Epithelial cell of prostate (primary cell): ENCODE results near the gene GADD45GIP1.

Source experiments
- DNase-seq: peaks from one replicate; pipeline ENCODE4 v3.0.0-alpha.2; 2011; ENCODE audit warnings: low read depth, low spot score
- H3K27ac ChIP-seq: fragments of 450-650 bp; 2 replicates; pipeline ENCODE4 v1.5.1; 2017; ENCODE audit warnings: mild to moderate bottlenecking

The GADD45GIP1 gene

DNA sequence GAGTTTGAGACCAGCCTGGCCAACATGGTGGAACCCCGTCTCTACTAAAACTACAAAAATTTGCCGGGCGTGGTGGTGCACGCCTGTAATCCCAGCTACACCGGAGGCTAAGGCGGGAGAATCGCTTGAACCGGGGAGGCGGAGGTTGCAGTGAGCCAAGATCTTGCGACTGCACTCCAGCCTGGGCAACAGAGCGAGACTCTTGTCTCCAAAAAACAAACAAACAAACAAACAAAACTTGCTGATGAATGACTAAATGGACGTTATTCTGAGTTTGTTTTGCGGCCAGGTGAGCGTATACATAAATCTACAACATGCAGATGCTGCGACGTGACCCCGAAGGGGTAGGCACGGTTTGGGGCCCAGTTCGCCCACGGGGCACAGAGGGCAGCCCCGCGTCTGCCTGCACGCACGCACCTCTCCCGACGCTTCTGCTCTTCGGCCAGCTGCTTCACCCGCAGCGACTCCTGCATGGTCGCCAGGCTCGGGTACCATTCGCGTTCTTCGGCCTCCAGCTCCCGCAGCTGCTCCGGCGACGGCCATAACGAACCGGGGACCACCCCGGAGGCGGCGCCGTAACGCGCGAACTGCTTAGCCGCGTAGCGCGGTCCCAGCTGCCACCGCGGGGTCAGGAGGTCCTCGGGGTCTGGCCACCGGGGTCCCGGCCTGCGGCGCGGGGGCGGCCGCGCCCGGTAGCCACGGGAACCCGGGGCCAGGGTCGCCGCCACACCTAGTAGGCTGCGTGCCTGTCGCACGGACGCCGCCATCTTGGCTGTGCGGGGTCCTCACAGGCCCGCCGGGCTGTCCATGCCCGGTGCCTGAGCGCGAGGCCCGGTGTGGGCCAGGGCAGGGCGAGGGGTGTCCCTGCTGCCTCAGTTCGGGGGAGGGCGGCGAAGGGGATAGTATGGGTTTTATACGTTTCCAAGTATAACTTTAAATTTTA, at the start of gene GADD45GIP1:
TSS of gene GADD45GIP1 (minus strand) at position 778 of the 943 bp plus-strand sequence. CDS start at position 767, 11 bp downstream.
- DNase-seq: no peak
- H3K27ac ChIP-seq: peak within 1 kb of the TSS; percentile 80

DNA sequence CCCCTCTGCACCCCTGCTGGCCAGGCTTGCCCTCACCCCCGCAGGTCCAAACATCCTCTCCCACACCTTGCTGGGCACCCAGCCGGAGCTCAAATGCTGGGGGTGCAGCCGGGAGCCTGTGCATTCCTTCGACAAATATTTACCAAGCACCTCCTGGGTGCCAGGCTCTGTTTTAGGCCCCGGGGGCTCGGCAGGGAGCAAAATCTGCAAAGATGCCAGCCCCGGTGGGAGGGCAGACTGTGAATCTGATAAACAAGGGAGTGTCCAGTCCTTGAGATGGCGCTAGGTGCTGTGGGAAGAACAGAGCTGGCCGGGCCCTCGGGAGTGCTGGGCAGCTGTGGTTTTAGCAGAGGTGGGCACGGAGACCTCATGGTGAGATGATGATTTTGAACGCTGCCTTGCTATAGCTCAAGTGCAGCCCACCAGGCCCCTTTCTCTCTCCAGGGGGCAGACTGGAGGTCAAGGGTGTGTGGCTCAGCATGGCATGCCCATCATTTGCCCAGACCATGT, 48.9 kb upstream of the GADD45GIP1 start:
- DNase-seq: no peak
- no peak overlapping the region for H3K27ac ChIP-seq

DNA sequence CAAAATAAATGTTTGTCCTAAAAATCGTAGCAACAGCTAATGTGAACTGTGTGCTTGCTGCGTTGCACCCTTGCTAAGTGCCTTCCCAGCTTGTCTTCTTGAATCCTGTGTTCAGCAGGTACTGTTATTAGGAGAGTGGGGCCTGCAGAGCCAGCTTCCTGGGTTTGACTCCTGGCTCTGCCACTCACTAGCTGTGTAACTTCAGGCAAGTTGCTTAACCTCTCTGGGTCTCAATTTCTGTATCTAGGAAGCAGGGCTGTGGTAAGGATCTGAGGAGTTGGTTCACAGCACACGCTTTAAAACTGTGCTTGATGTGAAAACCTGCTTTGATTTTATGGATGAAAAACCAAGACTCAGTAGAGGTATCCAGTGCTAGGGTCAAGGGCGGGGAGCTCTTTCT, 48.2 kb upstream of the GADD45GIP1 start:
- no peak overlapping the region for H3K27ac ChIP-seq
- no peak for DNase-seq

DNA sequence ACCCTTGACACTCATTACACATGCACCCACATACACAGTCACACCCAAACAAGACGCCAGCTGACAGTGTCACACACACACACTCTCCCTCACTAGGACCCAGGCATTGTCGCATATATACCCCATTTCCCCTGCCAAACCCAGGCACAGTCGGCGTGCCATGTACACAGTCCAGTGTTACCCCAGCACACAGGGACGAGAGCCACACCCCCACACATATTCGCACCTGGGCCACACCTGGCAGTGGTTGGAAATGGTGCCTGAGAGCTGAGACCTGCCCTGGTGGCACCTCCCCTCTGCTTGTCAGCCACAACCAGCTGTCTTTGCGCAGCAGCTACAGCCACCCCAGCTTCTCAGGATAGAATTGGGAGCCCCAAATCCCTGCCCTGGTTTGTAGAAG, 47.2 kb upstream of the GADD45GIP1 start:
- no peak overlapping the region for H3K27ac ChIP-seq

DNA sequence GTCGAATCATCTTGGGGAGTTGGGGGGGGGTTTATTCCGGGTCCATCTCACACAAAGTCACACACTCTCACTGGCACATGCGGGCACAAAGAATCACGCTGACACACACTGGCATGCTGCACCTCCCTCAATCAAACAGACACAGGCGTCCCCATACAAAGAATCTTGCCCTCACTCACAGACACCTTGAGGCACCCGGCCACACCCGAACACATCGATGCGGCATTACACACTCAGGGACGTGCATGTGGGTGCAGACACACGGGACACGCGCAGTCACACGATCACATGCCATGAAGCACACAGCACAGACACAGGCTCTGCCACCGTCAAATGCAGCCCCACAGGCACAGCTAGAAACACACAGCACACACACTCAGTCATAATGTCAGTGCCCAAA, 46.1 kb upstream of the GADD45GIP1 start:
- no peak for DNase-seq

More for the DNA sequence above, 47.2 kb upstream of the GADD45GIP1 start:
- no peak for DNase-seq

DNA sequence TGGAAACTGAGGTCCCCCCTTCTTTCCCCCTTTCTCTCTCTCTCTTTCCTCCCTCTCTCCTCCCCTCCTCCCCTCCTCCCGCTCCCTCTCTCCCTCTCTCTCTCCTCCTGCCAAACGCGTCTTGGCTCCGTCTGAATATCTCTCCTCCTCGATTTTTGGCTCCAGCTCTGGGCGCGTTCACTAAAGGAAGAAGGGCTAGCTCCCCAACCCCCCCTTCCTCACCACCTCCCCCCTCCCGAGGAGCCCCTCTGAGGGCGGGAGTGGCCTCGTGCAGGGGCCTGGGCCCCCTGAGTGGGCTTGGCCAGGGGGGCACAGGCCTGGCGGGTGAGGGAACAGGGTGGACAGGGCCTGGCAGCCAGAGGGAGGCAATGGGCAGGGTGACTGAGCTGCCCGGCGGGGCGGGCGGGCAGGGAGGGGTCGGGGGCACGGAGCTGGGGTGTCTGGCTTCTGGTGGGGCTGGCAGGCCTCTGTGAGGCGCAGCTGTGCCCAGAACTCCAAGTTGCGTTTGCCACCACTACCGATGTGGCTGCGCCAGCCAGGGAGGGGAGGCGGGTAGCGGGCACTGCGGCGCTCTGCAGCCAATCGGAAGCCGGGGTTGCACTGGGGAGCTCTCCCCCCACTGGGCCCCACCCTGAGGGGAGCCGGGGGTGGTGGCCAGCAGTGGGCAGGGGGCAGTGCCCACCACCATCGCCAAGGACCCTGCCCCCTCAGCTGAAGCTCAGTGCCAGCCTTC, 45.3 kb upstream of the GADD45GIP1 start:
- no peak for DNase-seq
- H3K27ac ChIP-seq: no peak overlapping the region

More for the DNA sequence above, 46.1 kb upstream of the GADD45GIP1 start:
- H3K27ac ChIP-seq: no peak overlapping the region

DNA sequence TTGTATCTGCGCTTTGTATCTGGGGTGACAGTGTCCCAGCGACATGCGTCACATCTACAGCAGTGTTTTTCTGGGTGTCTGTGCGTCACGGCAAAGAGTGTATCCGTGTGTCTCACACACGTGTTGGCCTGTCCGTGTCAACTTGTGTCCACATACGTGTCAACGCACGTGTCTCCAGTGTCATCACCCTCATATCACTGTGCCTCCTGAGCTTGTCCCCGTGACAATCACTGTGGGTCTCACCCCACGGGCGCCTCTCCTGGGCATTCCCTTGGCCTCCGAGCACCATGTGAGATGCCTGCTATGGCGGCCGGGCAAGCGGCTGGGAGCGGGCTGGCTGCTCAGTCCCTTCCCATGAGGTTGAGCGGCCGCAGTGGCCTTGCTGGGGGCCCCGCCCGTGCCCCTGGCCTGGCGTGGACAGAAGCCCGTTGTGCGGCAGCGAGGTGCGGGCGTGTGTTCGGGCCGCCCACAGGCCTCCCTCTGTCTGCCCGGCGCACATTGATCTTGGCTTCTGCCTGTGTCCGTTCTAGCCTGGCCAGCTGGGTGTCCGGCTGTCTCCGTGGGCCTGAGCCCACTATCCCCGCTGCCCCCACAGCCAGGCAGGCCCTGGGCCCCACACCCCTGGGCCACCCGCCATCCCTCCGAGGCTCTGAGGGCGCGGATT, 44.6 kb upstream of the GADD45GIP1 start:
- DNase-seq: no peak
- H3K27ac ChIP-seq: no peak overlapping the region

DNA sequence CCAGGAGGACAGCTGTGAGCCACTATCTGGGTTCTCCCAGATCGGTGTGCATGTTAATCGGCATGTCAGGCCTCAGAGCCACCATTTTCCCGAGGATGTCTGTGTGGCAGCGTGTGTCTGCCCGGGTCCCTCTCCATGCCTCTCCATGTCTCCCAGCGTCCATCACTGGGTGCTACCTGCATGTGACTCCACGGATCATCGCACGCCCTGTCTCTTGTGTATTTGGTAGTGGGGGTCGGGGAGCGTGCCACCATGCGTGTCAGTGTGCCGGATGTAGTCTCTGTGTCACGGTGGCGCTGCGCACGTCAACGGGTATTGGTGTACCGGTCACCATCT, 44.1 kb upstream of the GADD45GIP1 start:
- DNase-seq: no peak
- no peak overlapping the region for H3K27ac ChIP-seq

DNA sequence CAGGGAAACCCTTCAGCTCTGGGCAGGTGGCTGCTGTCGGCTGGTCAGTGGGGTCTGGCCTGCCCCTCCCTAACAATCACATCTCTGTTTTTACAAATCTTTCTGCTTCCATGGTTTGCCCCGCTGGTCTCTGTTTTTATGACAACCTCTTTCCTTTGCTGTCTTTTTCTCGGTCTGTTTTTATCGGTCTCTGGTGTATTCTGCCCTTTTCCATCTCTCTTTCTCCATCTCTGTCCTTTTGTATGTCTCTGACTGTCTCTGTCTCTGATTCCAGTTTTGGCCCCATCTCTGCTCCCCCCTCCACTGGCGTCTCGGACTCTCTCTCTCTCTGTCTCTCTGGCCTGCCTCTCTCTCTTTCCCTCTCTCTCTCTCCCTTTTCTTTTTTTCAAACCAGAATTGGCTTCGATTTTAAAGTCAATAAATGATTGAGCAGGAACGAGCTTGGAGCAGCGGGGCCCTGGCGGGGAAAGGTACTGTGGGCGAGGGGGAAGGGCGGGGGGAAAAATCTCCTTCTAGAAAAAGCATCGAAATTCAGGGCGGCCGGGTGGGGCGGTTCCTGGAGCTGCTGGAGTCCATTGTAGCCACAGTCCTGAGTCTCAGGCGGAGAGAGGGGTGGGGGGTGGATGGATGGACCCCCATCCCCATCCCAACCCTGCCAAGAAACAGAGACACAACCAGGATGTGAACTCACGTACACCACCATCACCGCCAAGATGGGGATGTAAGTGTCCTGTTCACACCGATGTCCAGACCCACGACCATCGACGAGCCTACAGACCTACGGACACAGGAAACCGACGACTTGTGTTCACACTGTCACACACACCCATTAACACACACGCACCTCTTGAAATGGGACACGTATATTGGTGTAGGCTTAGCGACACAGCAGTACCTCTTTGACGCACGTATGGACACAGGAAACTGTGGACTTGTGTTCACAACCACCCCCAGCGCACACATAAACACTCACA, 41.2 kb upstream of the GADD45GIP1 start:
- no peak for DNase-seq
- H3K27ac ChIP-seq: peak overlapping the region; percentile 39

DNA sequence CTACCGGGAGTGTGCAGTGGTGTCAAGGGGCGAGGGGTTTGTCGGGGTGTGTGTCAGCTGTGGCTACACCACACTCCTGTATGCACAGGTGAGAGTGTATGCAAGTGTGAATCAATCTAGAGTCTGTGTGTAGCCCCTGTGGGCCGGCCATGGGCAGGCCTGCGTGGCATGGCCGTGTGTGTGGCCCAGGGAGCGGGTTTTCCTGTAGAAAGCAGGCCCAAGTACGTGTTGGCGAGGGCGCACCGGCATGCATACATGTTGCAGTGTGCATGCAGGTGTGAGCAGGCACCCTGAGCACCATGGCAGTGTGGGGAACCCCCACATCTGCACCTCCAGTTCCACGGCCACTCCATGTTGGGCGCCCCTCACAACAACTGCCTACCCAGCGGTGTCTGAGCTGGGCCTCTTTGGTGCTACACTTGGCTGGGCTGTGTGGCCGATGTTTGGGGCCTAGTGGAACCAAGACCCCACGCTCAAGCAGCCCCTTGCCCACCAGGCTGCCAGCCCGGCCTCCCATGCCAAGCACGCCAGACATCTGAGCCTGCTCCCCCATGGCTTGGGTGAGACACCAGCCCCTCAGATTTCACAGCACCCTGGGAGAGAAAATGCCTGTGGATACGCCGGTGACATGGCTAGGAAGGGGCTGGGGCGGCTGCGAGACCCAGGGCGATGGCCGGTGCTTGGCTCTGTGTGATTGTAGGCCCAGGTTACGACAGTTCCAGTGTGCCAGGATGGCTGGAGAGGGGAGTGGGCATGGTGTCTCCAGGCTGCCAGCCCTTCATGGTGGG, 40.4 kb upstream of the GADD45GIP1 start:
- peak overlapping the region; percentile 39 for H3K27ac ChIP-seq
- DNase-seq: no peak

DNA sequence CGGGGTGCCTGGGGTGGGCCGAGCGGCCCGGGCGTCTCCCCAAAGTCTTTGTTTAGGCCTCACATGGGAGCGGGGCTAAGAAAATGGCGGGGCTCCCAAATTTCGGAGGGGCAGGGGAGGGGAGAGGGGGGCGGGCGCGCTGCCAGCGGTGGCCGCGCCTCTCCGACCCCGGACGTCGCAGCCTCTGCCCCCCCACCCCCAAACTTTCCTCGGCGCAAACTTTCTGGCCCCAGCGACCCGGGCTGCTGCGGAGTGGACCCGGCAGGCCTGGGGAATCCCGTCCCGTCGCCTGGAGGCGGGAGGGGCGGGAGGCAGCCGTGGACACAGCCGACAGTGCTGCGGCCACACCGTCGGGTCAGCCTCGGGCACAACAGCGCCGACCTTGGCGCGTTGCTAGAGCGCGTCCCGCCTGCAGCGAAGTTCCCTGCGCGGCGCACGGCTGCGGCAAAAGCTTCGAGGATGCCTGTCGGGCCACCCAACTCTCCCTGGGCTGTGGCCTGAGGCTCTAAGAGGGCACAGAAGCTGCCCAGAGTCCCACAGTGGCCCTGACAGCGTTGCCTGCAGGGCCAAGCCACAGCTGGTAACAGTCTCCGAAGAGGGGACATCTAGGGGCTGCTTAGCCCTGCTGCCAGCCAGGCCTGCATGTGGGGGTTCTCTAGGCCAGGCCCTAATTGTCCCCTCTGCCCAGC, 39.5 kb upstream of the GADD45GIP1 start:
- no peak for DNase-seq
- peak overlapping the region; percentile 39 for H3K27ac ChIP-seq

DNA sequence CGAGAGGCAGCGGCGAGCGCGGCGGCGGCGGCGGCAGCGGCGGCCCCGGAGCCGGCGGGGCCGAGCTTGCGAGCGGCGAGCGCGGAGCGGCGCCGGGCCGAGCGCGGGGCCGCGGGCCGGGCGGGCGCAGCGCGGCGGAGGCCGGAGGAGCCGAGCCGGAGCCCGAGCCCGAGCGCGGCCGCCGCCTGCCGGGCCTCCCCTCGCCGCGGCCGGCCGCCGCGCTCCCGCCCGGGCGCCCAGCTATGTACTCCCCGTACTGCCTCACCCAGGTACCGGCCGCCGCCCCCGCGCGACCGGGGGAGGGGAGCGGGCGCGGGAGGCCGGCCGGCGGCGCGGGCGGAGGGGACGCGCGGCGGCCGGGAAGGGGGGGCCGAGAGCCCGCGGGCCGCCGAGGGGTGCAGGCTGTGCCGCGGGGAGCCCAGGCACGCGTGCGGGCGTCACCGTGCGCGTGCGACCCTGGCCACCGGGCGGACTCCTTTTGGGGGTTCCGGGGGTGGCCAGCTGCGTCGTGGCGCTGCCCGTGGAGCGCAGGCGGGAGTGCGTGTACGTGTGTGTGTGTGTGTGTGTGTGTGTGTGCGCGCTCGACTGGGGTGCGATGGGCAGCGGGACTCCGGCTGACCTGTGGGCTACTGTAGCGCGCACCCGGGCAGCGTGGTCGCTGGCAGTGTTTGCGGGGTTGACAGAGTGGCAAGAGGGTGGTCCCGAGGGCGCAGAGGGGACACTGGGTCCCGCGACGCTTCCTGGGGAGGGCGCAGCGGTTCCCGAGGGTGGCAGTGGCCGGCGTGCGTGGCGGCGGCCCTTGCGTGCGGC, 38.8 kb upstream of the GADD45GIP1 start:
- DNase-seq: no peak

DNA sequence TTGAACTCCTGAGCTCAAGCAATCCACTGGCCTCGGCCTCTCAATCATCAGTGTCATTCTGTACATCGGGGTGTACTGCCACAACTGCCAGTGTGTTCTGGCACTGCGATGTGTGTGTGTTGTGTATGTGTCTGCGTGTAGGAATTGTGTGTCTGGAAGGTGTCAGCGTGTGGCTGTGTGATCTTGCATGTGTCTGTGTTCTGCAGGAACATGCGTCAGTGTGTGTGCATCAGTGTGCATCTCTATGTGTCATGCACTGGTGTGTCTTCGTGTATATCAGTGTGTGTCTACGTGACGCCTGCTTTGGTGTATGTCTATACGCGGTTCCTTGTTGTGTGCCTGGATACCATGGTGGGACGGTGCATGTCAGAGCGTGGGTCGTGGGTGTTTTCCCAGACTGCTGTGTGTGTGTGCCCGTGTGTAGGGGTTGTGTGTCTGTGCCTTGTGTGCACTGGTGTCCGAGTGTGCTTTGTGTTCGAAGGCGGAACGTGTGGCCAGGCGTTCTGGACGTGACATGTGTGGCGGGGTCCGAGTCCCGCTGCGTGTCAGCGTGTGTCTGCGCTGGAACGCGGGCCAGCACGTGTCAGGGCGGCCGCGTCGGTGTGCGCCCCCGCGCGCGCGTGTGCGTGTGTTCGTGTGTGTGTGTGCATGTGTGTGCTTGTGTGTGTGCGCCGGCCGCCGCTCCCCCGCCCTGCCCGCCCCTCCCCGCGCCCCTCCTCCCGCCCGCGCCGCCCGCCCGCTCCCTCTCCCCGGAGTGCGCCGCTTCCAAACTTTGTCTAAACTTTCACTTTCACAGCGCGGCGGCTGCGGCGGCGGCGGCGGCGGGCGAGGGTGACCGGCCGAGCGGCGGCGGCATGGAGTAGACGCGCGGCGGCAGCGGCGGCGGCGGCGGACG, 37.9 kb upstream of the GADD45GIP1 start, which contains the start of gene NFIX:
TSS of gene NFIX (plus strand) at position 775 of the 895 bp plus-strand sequence. CDS start 363 bp downstream, outside the sequence.
- DNase-seq: no peak
- peak within 1 kb of the TSS; percentile 39 for H3K27ac ChIP-seq

More for the DNA sequence above, 38.8 kb upstream of the GADD45GIP1 start:
- H3K27ac ChIP-seq: peak overlapping the region; percentile 39

DNA sequence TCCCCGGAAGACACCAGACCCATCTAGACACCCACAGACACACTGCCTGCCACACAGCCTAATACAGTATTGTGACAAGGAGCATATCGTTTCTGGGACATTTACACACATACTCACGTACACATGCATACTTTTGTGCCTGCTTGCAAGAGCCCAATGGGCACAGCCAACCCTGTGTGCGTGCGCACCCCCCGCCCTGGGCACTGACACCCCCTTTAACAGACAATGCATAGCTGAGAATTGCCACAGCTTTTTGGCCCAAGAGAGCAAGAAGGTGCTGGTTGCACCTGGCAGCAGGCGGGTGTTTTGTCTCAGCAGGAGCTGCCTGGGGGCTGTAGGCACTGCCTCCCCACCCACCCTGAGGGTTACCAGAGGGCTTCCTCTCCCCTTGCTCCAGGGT, 36.5 kb upstream of the GADD45GIP1 start:
- H3K27ac ChIP-seq: no peak overlapping the region
- no peak for DNase-seq

DNA sequence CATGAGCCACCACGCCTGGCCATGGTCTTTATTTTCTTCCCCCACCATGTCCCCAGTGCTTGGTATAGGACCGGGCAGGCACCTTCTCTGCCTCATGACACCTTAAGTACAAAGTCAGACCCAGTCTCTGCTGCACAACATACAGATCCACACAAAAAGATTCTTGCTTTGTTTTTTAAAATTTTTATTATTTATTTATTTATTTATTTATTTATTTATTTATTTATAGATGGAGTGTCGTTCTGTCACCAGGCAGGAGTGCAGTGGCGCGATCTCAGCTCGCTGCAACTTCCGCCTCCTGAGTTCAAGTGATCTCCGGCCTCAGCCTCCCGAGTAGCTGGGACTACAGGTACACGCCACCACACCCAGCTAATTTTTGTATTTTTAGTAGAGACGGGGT, 35.7 kb upstream of the GADD45GIP1 start:
- no peak for DNase-seq
- H3K27ac ChIP-seq: no peak overlapping the region

DNA sequence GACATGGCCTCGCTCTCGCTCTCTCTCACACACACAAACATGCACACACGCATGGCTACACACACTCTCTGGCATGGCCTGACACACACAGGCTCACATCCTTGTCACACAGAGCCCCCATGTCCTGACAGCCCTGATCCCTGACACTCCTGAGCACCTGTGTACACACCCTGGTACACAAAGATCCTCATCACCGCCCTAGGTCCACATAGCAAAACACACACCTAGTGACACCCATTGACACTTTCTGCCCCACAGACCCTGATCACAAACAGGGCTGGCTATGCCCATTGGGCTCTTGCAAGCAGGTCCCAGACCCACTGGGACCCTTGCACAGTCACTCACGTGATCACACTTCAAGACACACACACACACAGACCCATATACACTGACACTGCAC, 34.3 kb upstream of the GADD45GIP1 start:
- DNase-seq: no peak
- H3K27ac ChIP-seq: no peak overlapping the region
